Parietal lobe (tissue), 2 donors: ENCODE data around the gene PCDH8. TPM values are rescaled to one million over a fixed set of nuclear protein-coding genes. Genes with fewer than 3 reads are reported as not detected.

Experiments used
- small RNA-seq: library from RNA; depleted of rRNA; stranded (forward); fragments of <200 nt; gene quantifications from one replicate; pipeline ENCODE3, GENCODE V24; 2014; ENCODE audit warnings: low replicate concordance
- total RNA-seq: library from RNA; depleted of rRNA; stranded (reverse); fragments of >200 nt; gene quantifications from one replicate; pipeline ENCODE4 v1.2.3, GENCODE V29; 2014

Gene PCDH8
- total RNA-seq, result 36.3 TPM

GRCh38 chr13:52848455-52849195, at the start of gene PCDH8:
Gene PCDH8, minus strand, starts transcription at chr13:52848640. Its CDS starts 204 bp downstream, at chr13:52848436.

Small RNA genes within 50 kb of the gene (small RNA-seq; reads per million reads assigned to genes)
- gene MIR759, result not detected

Other genes with a start within 250 kb of the PCDH8 start
- gene HNRNPA1L2, start 206.2 kb downstream of the PCDH8 start, total RNA-seq, result 8.8 TPM
- 98.0 TPM for gene SUGT1, start 195.8 kb downstream of the PCDH8 start, total RNA-seq
- gene CNMD, start 108.8 kb downstream of the PCDH8 start, total RNA-seq, result 1.6 TPM
- gene OLFM4, start 180.2 kb upstream of the PCDH8 start, total RNA-seq, result 0.31 TPM